ENCODE measurements around the gene MCF2L2. TPM values are rescaled to one million over a fixed set of nuclear protein-coding genes. Genes with fewer than 3 reads are reported as not detected.

MCF2L2 gene
- total and polyA plus RNA-seq, 12 donors: 6.5 to 62.7 (median 21.7) TPM

- Histone ChIP-seq H3K27ac (peak overlapping the region in 4 of 5 donors; percentile 15 to 85 (median 43)), H3K27me3 (no peaks in the 10 kb centered on the region), H3K9me3 (replicated peaks in 1 of 3) (no peaks in the 10 kb centered on the region), H3K36me3 (replicated peaks in 1 of 2) (peaks cover 0 to 17% of the 10 kb centered on the region in 2 donors), H3K4me1 (replicated peaks in 1 of 2) (peaks cover 6 to 31% of the 10 kb centered on the region in 2 donors), H3K4me3 (peak overlapping the region in 1 of 4 donors; percentile 79)
- WGBS, 4 donors: 28 to 44% (median 36%) methylated on average over 1 of the region's 1 CpG
- TF ChIP-seq POLR2A (IDR thresholded peaks at IDR 0.05): no peak
- TF ChIP-seq CTCF (IDR thresholded peaks at IDR 0.05): no peak
- no peak for DNase-seq
- intact Hi-C loops (cut with DNase I): no loop called here
These were observed 21.4 kb upstream of the MCF2L2 start for GRCh38 chr3:183449791-183450190.

GRCh38 chr3:183449391-183449790 lies 21.0 kb upstream of the MCF2L2 start:
- Histone ChIP-seq H3K9me3 (replicated peaks in 1 of 3) (no peaks in the 10 kb centered on the region), H3K4me3 (peak overlapping the region in 1 of 4 donors; percentile 79), H3K27ac (peak overlapping the region in 4 of 5 donors; percentile 15 to 85 (median 43)), H3K27me3 (no peaks in the 10 kb centered on the region), H3K4me1 (replicated peaks in 1 of 2) (peaks cover 6 to 27% of the 10 kb centered on the region in 2 donors), H3K36me3 (replicated peaks in 1 of 2) (peaks cover 0 to 17% of the 10 kb centered on the region in 2 donors)
- 7 to 18% (median 10%) methylated on average over 4 of the region's 4 CpGs for WGBS, 4 donors
- peak in 1 of 2 donors; percentile 38 for TF ChIP-seq POLR2A (IDR thresholded peaks at IDR 0.05)
- TF ChIP-seq CTCF (IDR thresholded peaks at IDR 0.05): peak in 1 of 6 experiments; percentile 10
- intact Hi-C loops (cut with DNase I): no loop called here
- DNase-seq: peak in 5 of 7 donors; percentile 34 to 68 (median 39)

DNA sequence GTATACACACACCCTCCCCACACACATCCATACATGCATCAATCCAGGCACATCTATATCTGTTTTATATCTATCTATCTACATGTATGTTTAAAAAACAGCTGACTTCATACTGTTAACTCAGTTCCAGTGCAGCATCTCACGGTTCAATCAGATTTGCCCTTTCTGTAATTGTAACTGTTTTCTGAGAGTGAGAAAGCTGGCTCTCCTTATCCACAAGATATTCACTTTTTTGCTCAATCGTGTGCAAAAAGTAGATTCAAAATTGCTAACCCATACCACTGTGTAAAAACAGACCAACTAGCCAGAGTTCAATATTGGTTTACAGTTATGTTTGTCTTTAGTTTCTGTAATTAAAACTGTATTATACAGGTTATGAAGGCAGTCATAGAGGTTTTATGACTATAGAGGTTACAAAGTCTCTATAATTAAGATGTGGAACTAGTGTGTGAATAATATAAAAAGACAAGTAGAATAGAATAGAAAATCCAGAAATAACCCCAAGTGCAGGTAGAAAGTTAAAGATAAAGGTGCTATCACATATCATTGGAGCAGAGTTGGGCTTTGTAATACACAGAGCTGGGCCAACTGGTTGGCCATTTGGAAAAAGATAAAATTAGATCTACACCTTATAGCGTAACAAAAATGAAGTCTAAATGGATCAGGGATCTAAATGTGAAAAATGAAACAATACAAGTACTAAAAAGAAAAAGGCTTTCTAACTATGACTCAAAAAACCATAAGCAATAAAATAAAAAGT lies 20.1 kb upstream of the MCF2L2 start:
- intact Hi-C loops (cut with DNase I): no loop called here
- Histone ChIP-seq H3K36me3 (replicated peaks in 1 of 2) (peaks cover 0 to 17% of the 10 kb centered on the region in 2 donors), H3K27me3 (no peaks in the 10 kb centered on the region), H3K4me1 (replicated peaks in 1 of 2) (peaks cover 6 to 27% of the 10 kb centered on the region in 2 donors), H3K9me3 (replicated peaks in 1 of 3) (no peaks in the 10 kb centered on the region), H3K27ac (peak overlapping the region in 2 of 5 donors; percentile 84 to 85), H3K4me3 (peak overlapping the region in 2 of 4 donors; percentile 47 to 79)
- no peak for DNase-seq
- 23 to 33% (median 31%) methylated on average over 3 of the region's 3 CpGs for WGBS, 4 donors
- TF ChIP-seq CTCF (IDR thresholded peaks at IDR 0.05) (no peak), POLR2A (IDR thresholded peaks at IDR 0.05) (no peak)

DNA sequence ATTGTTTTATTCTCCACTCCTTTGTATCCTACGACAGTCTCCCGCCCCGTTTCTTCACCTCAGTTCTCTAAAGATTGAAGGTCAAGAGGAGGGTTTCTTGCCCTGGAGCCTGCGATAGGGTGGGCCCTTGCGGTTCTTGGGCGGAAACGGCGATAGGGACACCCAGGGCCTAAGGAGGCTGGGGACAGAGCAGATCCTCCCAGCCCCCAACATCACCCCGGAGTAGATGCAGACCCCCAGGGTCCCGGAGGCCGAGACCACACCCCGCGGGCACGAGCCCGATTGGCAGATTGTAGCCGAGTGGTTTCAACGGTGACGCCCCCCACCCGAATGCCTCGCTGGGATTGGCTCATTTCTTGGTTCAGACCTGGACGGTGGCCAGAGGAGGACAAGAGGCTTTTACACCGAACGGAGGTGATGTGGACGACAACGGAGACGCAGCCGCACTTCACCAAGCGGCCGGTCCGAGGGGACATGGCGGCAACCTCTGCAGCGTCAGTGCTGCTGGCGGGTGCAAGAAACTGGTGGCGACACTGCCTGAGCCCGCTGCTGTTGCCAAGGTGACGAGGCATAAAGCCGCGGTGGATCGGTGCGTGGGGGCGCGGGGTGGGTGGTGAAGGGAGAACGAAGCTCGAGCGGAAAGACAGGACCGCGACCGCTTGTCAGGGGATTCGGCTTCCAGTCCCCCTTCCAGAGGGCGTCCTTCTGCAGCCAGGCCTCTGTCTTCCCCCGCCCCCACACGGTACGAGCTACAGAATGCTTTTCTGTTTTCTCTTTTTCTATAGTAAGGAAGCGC lies 19.0 kb upstream of the MCF2L2 start:
- peaks cover 6 to 27% of the 10 kb centered on the region in 2 donors for H3K4me1 ChIP-seq (replicated peaks in 1 of 2)
- H3K27me3 ChIP-seq: no peaks in the 10 kb centered on the region
- H3K36me3 ChIP-seq (replicated peaks in 1 of 2): peaks cover 0 to 7% of the 10 kb centered on the region in 2 donors
- H3K27ac ChIP-seq: peak overlapping the region; percentile 60 to 93 (median 84)
- TF ChIP-seq POLR2A (IDR thresholded peaks at IDR 0.05): peak; percentile 90 to 97
- peak in 2 of 6 experiments; percentile 23 to 27 for TF ChIP-seq CTCF (IDR thresholded peaks at IDR 0.05)
- peaks cover 0 to 4% (median 0%) of the 10 kb centered on the region in 3 donors for H3K9me3 ChIP-seq (replicated peaks in 1 of 3)
- WGBS, 4 donors: 0 to 2% (median 0%) methylated on average over 27 to 54 of the region's 54 CpGs
- intact Hi-C loops (cut with DNase I): no loop called here
- peak; percentile 92 to 98 (median 96) for DNase-seq
- H3K4me3 ChIP-seq: peak overlapping the region; percentile 10 to 79 (median 54)
